8988T (cell line): ENCODE results near the gene STX18.
"Not testable (repeated sequence)": the region's sequence is repeated elsewhere in the genome, so short reads cannot be mapped to it uniquely, and the experiment has no call there.

ENCODE experiments used
- DNase-seq: peaks from one replicate; pipeline ENCODE4 v3.0.0; 2011

Gene STX18

DNA sequence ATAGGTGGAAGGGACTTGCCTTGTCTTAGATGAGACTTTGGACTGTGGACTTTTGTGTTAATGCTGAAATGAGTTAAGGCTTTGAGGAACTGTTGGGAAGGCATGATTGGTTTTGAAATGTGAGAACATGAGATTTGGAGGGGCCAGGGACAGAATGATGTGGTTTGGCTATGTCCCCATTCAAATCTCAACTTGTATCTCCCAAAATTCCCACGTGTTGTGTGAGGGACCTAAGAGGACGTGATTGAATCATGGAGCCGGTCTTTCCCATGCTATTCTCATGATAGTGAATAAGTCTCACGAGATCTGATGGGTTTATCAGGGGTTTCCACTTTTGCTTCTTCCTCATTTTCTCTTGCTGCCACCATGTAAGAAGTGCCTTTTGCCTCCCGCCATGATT lies 10.2 kb upstream of the STX18 start:
- DNase-seq: not testable (repeated sequence)

DNA sequence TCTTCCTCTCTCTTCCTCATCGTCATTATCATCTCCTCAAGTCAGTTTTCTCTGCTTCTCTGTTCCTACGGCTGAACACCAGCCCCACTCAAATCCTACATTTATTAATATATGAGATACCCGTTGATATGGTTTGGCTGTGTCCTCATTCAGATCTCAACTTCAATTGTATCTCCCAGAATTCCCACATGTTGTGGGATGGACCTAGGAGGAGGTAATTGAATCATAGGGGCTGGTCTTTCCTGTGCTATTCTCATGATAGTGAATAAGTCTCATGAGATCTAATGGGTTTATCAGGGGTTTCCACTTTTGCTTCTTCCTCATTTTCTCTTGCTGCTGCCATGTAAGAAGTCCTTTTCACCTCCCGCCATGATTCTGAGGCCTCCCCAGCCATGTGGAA lies 8.3 kb upstream of the STX18 start:
- DNase-seq: not testable (repeated sequence)

DNA sequence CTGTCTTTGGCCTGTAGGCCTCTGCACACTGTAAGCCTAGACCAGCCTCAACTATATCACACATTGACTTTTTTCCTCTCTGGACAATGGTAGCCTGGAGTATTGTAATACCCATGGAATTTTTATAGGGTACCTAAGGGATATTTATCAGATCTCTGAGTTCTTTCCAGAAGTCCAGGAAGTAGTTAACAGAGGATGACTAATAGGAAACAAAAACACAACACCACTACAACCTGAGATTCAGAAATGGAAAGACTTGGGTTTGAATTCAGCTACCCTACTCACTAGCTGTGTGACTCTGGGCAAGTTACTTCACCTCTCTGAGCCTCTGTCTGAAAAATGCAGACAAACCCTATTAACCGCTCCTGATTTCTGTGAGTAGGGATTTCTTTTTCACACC lies 7.7 kb upstream of the STX18 start:
- no peak for DNase-seq

DNA sequence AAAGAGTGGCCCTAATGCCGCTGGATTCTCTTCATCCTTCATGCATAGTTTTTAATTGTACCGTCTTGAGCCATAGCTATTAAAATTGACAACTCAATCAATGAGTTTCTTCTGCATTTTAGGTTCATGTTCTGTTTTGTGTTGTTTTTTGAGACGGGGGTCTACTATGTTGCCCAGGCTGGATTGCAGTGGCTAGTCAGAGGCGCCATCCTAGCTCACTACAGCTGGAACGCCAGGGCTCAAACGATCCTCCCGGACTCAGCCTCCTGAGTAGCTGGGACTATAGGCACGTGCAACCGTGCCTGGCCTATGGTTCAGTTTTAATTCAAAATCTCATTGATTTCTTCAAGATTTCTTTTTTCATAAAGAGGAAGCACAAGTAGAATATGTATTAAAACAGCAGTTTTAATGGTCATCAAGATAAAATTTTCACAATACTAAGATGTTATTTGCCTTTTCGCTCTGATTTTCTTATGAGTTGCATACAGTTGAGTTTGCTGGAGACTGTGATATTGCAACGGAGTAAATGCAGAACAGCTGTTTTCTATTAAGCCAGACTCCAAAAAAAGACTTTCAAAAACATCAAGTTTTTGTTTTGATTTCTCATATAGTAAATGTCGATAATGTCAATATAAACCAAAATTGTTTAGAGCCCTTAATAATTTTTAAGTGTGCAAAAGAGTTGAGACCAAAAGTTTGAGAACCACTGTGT lies 1.1 kb upstream of the STX18 start:
- no peak for DNase-seq

DNA sequence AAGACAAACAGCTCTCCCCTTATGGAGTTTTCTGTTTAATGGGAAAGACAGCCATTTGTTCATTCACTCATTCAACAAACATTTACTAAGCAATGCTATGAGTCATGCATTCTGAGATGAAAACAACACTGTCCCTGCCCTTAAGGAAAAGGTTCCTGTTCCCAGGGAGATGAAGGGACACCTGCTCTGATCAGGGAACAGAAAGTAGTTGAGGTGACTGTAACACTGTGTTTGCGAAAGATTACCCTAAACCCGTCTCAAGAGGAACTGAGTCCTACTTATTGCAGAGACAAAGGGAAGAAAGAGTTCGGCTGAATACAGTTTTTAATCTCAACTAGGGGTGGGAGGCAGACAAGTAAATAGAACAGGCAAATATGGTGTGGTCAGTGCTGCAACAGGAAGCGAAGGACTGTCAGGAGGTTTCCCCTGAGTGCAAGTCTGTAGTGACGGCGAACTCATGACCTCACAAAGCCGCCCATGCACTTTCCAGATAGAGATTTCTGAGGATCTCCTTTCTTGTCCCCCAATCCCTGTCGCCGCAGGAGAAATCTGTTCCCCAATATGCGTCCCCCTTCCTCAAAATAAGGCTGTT lies 712 bp downstream of the STX18 start:
- no peak for DNase-seq

DNA sequence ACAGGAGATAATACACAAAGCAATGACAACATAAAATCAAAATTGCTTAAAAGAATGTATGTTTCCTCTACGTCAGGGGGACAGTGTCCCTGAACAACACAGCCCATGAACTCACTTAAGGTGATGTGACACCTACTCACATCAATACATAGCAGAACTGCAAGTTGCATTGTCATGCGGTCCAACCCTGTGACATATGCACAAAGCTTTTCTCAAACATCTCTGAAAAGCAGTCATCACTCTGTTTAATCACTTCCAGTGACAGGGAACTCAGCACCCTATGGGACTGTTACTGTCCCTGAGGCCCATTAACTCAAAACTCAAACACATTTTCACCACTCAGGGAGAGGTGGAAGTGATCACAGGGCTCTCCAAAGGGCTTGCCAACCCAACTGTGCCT lies 2.4 kb downstream of the STX18 start:
- DNase-seq: no peak

DNA sequence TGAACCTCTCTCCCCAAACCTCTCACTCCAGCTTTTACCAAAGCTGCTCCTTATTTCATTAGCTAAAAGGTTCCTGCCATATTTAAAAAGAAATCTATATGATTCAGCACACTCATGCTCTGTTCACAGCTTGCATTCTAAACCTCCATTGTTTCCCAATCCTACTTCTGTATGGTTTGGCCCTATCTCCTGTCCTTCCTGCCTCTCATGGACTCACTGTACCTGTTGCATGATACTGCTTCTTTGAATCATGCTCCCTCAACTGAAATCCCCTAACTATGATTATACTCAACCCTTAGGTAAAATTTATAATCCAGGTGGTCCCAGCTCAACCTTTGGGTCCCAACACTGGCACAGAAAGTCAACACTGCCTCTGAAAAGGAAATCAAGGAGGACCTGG lies 6.3 kb downstream of the STX18 start:
- DNase-seq: no peak

DNA sequence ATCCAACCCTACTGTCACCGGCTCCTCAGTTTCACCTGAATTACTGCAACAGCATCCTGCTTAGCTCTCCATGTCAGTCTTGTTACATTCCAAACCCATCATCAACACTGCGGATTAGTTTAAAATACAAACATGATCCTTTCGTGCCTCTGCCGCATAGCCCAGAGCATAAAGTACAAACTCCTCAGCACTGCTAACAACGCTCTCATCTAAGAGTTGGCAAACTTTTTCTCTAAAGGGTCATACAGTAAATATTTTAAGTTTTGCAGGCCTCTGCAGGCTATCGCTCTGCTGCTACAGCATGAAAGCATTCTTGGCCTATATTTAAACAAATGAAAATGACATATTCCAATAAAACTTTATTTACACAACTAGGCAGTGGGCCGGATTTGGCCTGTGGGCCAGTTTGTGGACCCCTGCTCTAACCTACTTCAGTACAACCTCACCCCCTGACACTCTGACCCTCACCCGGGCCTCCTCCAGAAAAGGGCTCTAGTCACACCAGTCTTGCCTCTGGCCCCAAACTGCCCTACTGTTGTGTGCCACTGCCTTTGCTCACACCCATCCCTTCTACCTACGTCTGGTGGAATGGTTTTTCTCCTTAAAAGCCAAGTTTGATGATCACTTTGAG lies 7.2 kb downstream of the STX18 start:
- DNase-seq: no peak

DNA sequence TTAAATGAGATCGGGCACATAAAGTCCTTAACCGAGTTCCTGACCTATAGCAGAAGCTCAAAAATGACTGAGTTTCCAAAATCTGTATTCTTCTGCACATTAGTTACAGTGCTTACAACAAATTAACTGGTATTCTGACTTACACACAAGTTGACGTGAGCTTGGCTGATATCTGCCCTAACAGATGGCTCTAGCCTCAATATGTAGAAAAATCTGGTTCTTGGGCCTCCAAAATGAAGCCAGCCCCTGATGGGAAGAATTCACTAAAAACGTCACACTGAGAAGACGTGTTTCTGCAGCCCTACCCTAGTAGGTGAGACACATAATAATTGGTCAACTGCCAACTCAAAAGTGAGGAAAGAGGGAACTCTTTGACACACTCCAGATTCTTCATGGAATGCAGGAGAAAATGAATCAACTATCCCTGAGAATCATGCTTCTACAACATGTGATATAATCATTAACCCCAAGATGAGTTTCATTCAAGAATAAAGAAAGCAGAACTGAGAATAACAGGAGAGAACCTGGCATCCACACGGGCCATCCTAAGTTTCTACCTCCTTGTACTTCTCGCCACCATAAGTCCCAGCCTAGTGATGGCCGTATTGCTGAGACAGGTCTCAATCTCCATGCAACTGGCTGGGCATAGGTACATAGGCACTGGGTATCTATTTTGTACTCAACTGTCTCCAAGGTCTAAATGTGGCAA lies 8.2 kb downstream of the STX18 start:
- DNase-seq: no peak

DNA sequence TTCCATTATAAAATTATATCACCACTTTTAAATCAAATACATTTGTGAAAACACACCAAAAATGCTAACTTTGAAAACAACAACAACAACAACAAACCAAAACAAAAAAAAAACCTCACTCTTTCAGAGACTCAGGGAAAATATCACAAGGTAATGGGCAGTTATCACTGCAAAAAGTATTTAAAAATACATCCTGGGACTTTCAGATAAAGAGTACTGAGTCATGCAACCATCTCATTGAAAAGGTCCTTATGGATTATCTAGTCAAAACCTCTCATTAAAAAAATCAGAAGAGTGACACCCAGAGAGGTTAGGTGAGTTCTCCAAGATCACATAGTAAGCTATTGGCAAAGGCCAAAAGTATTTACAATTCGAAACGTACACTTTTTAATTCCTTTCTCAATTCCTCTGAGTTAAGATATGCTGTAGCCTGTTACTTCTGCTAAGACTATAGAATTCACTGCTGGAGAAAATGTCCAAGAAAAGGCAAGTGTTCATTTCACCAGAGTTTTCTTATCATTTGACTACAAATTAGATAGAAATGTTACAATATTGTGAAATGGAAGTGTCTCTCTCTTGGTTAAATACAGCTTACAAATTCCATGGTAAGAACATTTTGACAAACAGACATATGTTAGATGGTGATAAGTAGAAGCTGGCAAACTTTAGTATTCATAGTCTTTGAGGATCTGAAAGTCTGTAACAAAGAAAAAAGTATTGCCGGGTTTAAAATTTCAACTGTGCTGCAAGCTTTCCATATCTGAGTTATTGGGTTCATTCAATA lies 9.3 kb downstream of the STX18 start:
- DNase-seq: no peak

DNA sequence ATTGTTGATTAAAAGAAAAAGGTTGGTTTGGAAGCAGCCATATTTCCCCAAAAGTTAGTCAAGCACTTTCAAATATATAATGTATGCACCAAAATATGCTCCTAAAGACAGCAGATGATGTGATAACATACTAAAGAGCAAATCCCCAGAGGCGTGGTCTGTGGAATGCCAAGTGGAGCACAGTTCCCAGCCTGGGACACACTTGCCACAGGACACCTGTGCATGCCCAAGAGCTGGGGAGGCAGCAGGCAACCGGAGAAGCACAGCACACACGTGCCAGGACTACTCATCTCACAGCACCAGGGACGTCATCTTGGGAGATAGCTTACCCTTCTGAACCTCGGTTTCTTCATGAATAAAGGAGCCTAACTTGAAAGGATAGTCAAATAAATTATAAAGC lies 12.5 kb downstream of the STX18 start:
- DNase-seq: no peak

DNA sequence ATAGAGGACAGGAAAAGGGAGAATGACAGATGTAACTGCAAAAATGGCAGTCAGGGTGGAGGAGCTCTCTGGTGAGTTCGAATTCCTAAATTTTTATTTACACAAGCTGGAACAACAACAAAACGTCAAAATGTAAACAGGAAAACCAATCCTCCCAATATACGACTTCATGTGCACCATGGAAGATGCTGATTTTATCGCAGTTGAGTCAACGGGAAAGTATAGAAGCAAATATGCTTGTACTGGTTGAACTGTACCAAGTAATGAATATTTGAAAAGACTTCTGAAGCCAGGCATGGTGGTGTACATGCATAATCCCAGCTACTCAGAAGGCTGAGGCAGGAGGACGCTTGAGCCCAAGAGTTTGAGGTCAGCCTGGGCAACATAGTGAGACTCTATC lies 15.4 kb downstream of the STX18 start:
- no peak for DNase-seq

DNA sequence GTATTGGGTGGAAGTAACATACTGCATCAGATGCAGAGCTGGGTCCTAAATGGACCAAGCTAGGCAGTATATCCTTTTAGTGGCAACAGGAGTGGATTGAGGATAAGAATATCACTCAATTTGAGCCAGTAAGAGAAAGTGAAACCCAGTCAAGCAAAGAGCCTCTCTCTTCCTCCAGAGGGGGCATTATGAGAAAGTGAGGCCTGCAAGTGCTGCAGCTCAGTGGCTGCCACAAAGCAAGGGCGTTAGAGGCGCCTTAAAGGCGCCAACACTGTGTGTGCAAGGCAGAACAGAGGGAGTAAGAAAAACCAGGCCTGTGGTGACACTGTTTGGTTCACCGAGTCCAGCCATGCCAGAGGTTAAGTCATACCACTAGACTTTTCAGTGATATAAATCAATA lies 17.5 kb downstream of the STX18 start:
- no peak for DNase-seq

DNA sequence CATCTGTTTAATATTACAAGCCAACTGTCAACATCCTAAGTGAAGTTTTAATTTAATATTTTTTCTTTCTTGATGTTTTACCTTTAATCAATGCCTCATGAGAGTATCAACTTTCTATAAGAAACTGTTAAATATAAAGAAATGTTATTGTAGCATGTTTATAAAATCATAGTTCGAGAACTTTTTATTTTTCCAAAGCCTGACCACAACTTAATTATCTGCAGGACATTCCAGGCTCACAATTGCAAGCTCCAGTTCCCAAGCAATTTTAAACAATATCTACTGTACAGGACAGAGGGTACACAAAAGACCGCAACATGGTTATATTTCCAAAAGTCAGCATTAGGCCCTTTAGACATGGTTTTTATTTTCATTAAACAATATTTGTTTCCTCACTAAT lies 20.1 kb downstream of the STX18 start:
- DNase-seq: no peak

DNA sequence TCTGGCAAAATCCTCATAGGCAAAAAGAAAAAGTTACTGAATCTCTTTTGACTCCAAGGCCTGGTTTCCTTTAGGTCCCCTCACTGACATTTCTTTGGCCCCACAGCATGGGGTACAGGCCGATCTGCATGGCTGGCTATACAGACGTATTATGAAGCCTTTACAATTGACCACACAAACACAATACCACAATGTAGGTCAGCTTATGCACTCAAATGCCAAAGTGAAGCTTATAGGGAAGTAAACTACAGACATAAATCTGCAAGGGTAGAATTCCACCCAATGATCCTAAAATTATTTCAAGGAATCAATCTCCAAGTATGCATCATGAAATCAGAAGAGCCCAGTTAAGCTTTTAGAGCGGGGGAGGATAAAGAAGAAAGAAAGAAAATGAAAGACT lies 20.7 kb downstream of the STX18 start:
- no peak for DNase-seq

DNA sequence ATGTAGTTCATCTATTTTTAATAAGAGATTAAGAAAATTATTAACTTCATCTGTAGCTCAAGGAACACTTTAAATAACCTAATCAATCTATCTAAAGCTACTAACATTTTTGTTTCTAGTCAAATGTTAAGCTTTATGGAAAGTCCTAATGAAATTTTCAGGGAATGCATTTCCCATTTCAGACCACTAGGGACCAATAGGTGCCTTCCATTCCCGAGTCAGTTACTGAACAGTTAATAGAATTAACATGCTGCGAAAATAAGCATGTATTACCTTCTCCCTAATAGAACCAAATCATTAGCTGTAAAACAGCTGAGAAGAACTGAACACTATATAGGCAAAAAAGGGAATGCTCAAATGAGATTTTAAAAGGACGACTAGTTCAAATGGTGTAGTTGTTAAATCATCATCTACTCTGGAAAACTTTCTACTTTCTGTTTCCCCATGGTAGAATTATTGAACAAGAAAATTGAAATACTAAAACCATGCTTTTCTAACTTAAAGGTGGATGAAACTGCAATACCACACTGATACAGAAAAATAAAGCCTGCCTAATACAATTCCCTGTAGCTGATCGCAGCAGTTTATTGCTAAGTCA lies 22.5 kb downstream of the STX18 start:
- no peak for DNase-seq

DNA sequence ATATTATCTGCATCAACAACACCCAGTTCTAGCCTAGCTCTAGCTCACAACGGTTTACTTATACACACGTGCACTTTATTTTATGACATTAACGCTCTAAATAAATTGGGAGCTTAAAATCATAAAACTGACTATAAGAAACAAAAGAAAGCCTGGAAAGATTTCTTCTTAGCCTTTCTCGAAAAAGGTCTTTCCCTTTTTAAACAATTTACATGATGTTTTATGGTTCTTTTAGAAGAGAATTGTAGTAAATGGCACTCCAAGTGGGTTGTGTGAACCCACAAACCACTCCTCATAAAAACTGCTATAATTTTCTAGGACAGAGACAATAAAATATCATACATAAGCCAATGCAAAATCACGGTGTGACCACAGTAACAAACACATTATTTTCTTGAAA lies 23.1 kb downstream of the STX18 start:
- DNase-seq: no peak

DNA sequence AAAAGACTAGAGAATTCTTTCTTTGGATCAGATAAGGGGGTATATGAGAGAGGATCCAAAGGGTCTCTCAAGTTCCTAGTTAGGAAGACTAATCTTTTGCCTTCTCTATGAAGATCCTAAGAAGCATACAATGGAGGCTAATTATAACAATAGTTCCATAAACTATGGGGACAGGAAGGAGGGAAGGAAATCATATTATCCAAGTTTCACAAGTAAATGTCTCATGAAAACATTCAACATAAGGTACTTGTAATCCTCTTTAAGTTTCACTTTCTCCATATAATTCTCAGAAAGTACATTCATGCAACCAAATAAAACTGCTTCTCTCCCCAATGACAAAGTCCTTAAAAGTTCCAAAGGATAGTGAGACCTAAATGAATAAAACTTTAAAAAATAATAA lies 27.1 kb downstream of the STX18 start:
- DNase-seq: no peak

DNA sequence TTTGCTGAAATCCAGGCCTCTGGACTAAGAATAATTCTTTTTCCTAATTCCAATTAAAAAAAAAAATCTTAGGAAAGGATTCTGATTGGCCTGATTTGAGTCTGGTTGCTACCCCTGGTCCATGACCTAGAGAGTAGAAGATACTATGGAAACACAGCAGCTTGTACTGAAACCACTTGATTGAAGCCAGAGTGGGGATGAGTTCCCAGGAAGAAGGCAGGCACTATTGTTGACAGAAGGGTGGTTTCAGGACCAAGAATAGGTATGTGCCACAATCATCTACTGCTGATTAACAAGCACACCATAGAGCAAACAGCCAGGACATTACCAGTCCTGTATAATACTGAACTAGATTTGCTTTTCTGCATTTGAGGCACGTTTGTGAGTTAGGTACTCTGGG lies 29.6 kb downstream of the STX18 start:
- DNase-seq: no peak

DNA sequence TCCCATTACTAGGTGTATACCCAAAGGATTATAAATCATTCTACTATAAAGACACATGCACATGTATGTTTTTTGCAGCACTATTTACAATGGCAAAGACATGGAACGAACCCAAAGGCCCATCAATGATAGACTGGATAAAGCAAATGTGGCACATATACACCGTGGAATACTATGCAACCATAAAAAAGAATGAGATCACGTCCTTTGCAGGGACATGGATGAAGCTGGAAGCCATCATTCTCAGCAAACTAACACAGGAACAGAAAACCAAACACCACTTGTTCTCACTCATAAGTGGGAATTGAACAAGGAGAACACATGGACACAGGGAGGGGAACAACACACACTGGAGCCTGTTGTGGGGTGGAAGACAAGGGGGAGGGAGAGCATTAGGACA lies 31.2 kb downstream of the STX18 start:
- DNase-seq: not testable (repeated sequence)

DNA sequence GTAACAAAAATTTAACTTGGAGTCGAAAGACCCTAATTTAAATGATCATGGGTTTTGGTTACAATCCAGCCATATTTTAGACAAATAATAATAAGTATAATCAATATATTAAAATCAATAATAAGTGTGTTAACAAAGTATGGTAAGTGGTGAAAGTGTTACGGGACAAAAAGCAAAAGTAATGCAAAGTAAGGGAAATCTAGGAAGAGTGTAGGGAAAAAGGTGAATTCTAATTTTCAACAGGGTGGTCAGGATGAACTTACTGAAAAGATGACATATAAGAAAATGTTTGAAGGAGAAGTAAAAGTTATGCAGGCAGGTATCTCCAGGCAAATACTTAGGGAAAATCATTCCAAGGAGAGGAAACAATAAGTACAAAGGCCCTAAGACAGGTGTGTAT lies 32.3 kb downstream of the STX18 start:
- DNase-seq: no peak

DNA sequence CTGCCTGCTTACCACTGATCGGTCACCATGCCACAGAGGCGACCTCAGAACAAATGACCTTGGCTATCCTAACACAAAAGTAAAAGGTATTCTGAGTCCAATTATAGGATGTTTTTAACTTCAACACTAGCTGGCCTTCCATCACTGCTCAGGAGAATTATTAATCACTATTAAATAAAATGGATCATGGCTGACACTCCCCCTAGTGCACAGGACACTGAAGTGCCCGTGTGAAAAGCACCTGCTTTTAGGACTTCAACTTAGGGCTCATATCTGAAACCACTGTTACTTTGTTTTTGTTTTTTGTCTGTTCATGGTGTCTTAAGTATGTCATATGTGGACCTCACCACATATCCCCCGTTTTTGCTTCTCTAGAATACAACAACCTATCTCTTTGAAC lies 33.9 kb downstream of the STX18 start:
- no peak for DNase-seq

DNA sequence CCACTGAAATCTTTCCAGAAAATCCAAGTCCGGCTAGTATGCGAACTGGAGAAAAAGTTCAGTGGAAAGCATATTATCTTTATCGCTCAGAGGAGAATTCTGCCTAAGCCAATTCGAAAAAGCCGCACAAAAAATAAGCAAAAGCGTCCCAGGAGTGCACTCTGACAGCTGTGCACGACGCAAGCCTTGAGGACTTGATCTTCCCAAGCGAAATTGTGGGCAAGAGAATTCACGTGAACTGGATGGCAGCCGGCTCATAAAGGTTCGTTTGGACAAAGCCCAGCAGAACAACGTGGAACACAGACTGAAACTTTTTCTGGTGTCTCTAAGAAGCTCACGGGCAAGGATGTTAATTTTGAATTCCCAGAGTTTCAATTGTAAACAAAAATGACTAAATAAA lies 34.4 kb downstream of the STX18 start:
- DNase-seq: no peak
